Stimulated activated CD8-positive, alpha-beta memory T cell treated with anti-CD3 and anti-CD28 coated beads, Interleukin-7, amount 100 ng/mL, for 4 hours (primary cell): ENCODE data around the gene FBXW7.

Source experiments
- DNase-seq, 2 donors: peaks; one replicate each; pipeline ENCODE4 v3.0.0-alpha.2; 2020; ENCODE audit warnings: low read depth in 2 of 2

Gene FBXW7

DNA sequence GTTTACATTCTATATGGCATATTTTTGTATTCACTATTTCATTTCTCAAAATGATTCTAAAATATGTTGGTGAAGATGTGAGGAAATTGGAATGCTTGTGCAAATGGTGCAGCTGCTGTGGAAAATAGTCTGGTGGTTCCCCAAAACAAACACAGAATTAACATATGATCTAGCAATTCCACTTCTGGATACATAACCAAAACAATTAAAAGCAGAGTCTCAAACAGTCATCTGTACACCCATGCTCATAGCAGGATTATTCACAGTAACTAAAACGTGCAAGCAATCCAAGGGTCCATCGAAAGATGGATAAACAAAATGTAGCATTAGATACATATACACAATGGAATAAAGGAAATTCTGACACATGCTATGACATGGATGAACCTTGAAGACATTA is 204.8 kb downstream of the FBXW7 start:
- no peak for DNase-seq

GRCh38 chr4:152328582-152328981 is 207.3 kb downstream of the FBXW7 start:
- no peak for DNase-seq

- DNase-seq: no peak
Measured at GRCh38 chr4:152327606-152328453, 208.1 kb downstream of the FBXW7 start.

- no peak for DNase-seq
Measured at GRCh38 chr4:152325831-152326230, 210.1 kb downstream of the FBXW7 start.

DNA sequence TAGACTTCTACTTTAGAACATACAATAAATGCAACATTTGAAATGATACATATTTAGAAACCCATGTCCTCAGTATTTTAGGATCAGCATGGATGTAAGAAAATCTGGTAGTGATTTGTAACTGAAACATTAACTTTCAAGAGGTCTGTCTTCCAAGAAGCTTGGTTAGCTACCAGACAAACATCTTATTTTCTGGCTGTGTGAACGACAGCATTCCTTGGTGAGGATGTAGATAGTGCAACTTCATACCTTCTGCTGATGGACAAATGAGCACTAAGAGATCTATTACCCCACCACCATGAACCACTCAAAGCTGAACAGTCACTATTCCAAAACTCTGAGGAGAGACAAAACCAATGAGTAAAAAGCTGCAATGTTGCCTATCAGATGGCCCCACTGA is 212.7 kb downstream of the FBXW7 start:
- no peak for DNase-seq

DNA sequence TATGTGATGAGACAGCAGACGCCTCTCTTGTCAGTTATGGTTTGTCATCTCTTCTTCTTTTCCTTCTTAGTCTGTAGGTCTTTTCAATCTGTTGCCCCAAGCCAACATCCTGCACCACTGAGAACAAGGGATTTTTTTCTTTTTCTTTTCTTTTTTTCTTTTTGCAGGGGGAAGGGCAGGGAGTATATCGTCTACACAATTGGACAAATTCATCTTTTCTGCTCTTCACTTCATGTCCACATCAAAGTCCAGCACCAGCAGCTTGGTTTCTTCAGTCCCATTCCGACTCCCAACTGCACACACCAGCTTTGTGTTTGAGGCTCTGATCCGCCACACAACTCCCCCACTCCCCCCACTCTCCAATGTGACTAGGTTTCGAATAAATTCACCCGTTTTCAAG is 213.2 kb downstream of the FBXW7 start:
- DNase-seq: no peak

- no peak for DNase-seq
Measured at GRCh38 chr4:152321923-152322322, 214.0 kb downstream of the FBXW7 start.

GRCh38 chr4:152321398-152321797 is 214.5 kb downstream of the FBXW7 start:
- DNase-seq: no peak

DNA sequence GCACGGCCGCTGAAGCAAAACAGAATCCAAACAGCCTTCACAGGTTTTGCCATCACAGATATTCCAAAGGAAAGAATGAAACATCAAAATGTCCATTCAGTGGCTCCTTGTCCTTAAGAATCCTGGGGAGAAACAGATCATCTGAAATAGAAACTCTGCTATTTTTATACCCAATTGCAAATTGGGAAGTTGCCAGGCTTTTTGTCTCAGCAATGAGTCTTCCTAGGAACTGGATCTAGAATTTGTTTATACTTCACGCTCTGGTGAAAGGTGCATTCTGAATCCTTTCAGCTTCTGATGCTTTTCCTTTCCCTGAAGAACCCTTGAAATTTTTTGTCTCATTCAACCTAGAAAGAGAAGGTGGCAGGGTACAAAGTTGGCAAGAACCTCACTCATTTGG is 218.9 kb downstream of the FBXW7 start:
- DNase-seq: no peak

GRCh38 chr4:152310257-152310656 is 225.6 kb downstream of the FBXW7 start:
- no peak for DNase-seq

DNA sequence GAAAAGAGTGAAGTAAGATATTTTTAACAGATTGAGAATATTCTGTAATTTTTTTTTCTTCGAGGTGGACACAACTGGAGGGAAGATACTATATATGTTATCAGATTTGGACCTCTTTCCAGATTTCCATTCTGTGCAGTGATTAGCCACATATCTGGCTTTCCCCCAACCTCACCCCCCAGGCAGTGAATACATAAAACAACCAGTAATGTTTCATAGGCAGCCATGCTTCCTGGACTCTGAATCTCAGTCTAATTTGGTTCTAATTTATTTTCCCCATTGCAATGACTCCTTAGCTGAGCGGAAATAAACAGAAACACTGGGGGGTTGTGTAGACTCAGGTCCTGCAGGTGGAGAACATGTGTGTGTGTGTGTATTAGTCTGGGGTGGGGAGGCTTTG is 226.5 kb downstream of the FBXW7 start:
- DNase-seq: no peak

GRCh38 chr4:152308951-152309350 is 226.9 kb downstream of the FBXW7 start:
- no peak for DNase-seq

DNA sequence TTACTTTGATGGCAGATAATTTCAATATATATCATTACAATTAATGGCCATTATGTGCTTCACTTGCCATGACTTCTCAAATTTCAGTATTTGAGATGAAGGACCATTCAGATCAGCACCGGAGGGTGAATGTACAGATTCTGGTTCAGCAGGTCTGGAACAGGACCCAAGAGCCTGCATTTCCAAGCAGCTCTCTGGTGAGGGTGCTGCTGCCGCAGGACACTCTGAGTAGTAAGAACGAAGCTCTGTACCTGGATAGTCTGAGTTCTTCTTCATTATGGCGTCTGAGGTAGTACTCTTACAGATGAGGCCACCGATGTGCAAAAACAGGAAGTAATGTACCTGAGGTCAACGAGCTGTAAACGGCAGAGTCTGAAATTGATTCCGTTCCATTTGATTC is 228.2 kb downstream of the FBXW7 start:
- DNase-seq: no peak

- DNase-seq: no peak
Measured at GRCh38 chr4:152306541-152306940, 229.4 kb downstream of the FBXW7 start.

- no peak for DNase-seq
Measured at GRCh38 chr4:152304220-152304619, 231.7 kb downstream of the FBXW7 start.

GRCh38 chr4:152301381-152301780 is 234.5 kb downstream of the FBXW7 start:
- no peak for DNase-seq

GRCh38 chr4:152299553-152299952 is 236.3 kb downstream of the FBXW7 start:
- no peak for DNase-seq

DNA sequence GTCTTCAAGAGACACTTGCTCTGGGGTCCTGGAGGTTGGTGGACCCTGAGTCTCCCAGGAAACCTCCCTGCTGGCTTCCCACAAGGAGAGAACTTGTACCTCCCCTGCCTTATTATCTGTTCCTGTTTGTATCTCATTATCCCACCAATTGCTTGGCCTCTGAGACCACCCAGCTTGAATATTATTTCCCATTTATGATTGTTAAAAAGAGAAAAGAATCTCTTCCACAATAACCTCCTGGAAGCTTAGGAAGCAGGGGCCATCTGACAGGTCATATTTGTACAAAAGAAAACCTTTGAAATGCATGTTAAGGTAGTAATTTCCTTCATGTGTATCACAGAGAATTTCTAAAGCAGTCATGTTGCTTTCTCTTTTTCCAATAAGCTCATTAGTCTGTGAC is 239.5 kb downstream of the FBXW7 start:
- no peak for DNase-seq

GRCh38 chr4:152294765-152295164 is 241.1 kb downstream of the FBXW7 start:
- no peak for DNase-seq

DNA sequence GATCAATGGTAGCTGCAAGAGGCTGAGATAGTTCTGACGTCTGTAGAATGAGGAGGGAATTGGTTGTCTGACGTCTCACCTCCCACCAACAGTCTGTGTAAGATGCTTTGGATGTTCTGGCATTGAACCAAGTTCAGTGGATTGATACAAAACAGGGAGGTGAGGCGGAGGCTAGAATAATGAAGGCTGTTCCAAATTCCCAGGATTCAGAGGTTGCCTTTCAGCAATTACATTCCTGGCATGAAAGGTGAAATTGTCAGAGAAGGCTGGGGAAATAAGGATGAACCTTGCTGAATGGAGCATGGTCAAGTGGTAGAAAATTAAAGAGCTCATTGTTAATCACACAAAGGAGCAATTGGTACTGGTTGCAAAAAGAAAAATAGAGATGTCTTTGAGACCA is 241.6 kb downstream of the FBXW7 start:
- DNase-seq: no peak

GRCh38 chr4:152293527-152293926 is 242.4 kb downstream of the FBXW7 start:
- no peak for DNase-seq

- DNase-seq: no peak
Measured at GRCh38 chr4:152290366-152290921, 245.4 kb downstream of the FBXW7 start.

GRCh38 chr4:152289941-152290340 is 246.0 kb downstream of the FBXW7 start:
- DNase-seq: no peak

DNA sequence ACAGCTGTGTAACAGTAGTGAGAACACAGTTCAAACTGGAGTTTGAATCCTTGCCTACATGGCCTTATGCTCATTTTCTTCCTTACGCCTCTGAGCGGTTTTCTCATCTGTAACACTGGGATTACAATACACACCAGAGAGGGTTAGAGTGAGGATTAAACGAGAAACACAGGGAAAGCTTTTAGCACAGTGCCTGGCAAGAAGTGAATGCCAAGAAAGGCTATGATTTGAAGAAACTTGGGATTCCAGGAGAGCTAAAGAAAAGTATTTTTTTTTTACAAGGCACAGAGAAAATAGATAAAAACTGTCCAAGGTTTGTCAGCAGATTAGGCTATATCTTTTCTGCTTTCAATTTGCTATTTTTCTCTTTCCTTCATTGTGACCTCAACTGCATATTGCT is 246.4 kb downstream of the FBXW7 start:
- DNase-seq: no peak
